Measurements from ENCODE around the gene TMEM52B.

TMEM52B gene

DNA sequence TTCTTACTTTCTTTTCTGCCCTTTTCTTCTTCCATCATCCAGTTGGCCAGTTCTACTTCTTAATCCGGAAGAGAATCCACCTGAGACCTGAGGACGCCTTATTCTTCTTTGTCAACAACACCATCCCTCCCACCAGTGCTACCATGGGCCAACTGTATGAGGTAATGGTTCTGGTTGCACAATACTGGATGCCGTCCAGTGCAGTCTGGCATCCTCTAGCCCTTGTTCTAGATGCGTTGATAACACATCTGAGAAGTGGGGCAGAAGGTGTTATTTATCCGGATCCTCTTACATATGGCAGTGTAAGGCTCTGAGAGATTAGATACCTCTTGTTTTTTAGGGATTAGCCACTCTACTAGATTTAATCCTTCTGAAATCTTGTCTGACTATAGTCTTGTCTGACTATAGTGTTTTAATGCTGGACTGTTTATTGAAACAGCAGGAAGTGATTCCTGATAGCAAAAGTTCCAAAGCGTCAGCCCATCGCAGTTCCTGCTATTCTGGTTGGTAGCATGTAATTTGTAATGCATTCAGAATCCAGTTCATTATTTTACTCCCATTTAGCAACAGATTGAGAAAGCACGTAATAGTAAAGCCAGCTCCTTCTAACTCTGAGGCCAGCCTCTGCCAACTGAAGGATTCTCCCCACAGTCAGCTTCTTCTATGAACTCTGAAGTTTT lies 41.7 kb downstream of the TMEM52B start:
- peak overlapping the region; percentile 65 for H3K27ac ChIP-seq
- no peak for TF ChIP-seq CTCF (IDR thresholded peaks at IDR 0.05)
- TF ChIP-seq ZFX (IDR thresholded peaks at IDR 0.05; ENCODE audit: borderline replicate concordance), result no peak

GRCh38 chr12:10221846-10222245 lies 43.0 kb downstream of the TMEM52B start:
- no peak for TF ChIP-seq CTCF (IDR thresholded peaks at IDR 0.05)
- no peak for TF ChIP-seq ZFX (IDR thresholded peaks at IDR 0.05; ENCODE audit: borderline replicate concordance)

DNA sequence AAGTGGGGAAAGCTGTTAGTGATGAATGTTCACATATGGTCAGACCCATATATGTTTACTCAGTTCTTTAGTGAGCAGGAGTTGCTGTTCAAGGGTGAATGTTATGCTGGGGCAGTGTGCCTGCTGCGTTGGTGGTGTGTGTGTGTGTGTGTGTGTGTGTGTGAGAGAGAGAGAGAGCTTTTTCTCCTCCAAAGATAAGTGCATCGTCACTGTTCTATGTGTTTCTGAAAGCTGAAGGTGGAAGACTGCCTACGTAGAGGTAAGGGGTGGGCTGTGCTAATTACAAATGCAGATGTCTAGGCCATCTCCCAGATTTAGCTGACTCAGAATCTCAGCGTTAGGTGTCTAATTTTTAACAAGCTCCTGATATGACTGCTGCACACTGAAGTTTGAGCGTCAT lies 44.4 kb downstream of the TMEM52B start:
- TF ChIP-seq ZFX (IDR thresholded peaks at IDR 0.05; ENCODE audit: borderline replicate concordance) (no peak), CTCF (IDR thresholded peaks at IDR 0.05) (no peak)
- H3K27ac ChIP-seq, result no peak overlapping the region

More at GRCh38 chr12:10221846-10222245, 43.0 kb downstream of the TMEM52B start:
- H3K27ac ChIP-seq, result no peak overlapping the region

- peak overlapping the region; percentile 71 for H3K27ac ChIP-seq
These were observed 46.6 kb downstream of the TMEM52B start for GRCh38 chr12:10225426-10225825.

DNA sequence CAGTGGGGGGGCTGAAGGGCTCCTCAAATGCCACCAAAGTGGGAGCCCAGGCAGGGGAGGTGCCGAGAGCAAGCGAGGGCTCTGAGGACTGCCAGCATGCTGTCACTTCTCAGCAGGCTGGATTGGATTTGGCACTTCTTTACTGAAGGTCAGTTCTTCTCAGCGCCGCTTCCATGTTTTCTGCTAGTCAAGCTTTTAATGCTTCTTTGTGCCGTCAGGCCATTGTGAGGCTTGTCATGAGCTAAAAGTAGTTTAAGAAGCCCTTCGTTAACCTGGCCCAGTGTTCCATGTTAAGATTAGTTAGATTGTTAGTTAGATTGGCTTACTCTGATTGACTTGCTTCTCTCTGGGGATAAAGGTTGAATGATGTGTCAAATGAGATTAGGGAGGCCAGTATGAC lies 47.3 kb downstream of the TMEM52B start:
- peak overlapping the region; percentile 71 for H3K27ac ChIP-seq
- no peak for TF ChIP-seq ZFX (IDR thresholded peaks at IDR 0.05; ENCODE audit: borderline replicate concordance)
- no peak for TF ChIP-seq CTCF (IDR thresholded peaks at IDR 0.05)

GRCh38 chr12:10226731-10227130 lies 47.9 kb downstream of the TMEM52B start:
- 0 out of 2 replicates have a peak overlapping the region, but pooled peaks have one; percentile 71 for H3K27ac ChIP-seq
- TF ChIP-seq CTCF (IDR thresholded peaks at IDR 0.05), result no peak
- no peak for TF ChIP-seq ZFX (IDR thresholded peaks at IDR 0.05; ENCODE audit: borderline replicate concordance)

GRCh38 chr12:10227648-10228047 lies 48.8 kb downstream of the TMEM52B start:
- H3K27ac ChIP-seq, result no peak overlapping the region
- TF ChIP-seq CTCF (IDR thresholded peaks at IDR 0.05), result no peak
- no peak for TF ChIP-seq ZFX (IDR thresholded peaks at IDR 0.05; ENCODE audit: borderline replicate concordance)

DNA sequence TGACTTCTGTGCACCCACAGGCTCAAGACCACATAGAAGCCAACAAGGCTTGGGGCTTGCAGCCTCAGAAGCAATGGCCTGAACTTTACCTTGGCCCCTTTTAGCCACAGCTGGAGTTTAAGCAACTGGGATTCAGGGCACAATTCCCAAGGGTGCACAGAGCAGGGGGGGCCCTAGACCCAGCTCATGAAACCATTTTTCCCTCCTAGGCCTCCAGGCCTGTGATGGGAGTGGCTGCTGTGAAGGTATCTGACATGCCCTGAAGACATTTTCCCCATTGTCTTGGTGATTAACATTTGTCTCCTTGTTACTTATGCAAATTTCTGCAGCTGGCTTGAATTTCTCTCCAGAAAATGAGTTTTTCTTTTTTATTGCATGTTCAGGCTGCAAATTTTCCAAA lies 55.7 kb downstream of the TMEM52B start:
- TF ChIP-seq CTCF (IDR thresholded peaks at IDR 0.05), result no peak
- TF ChIP-seq ZFX (IDR thresholded peaks at IDR 0.05; ENCODE audit: borderline replicate concordance), result no peak
- no peak overlapping the region for H3K27ac ChIP-seq
